Skin epidermis (tissue), 12 donors: ENCODE measurements around the gene RHOC.
"Not testable (repeated sequence)": the region's sequence is repeated elsewhere in the genome, so short reads cannot be mapped to it uniquely, and the experiment has no call there.

Experiments
- H3K27ac ChIP-seq, 21 experiments: fragments of 200-600 bp; sonication (generic) in 11 of 21; one replicate each; pipeline ENCODE4 v1.5.0; 2020; ENCODE audit warnings: mild to moderate bottlenecking in 3 of 21, inconsistent platforms in 2 of 21, moderate library complexity in 2 of 21
- H3K4me3 ChIP-seq, 7 experiments: fragments of 200-600 bp; sonication (generic) in 2 of 7; one replicate each; pipeline ENCODE4 v1.5.0; 2020; ENCODE audit warnings: inconsistent platforms in 2 of 7, mild to moderate bottlenecking in 2 of 7, moderate library complexity in 1 of 7

Gene RHOC

DNA sequence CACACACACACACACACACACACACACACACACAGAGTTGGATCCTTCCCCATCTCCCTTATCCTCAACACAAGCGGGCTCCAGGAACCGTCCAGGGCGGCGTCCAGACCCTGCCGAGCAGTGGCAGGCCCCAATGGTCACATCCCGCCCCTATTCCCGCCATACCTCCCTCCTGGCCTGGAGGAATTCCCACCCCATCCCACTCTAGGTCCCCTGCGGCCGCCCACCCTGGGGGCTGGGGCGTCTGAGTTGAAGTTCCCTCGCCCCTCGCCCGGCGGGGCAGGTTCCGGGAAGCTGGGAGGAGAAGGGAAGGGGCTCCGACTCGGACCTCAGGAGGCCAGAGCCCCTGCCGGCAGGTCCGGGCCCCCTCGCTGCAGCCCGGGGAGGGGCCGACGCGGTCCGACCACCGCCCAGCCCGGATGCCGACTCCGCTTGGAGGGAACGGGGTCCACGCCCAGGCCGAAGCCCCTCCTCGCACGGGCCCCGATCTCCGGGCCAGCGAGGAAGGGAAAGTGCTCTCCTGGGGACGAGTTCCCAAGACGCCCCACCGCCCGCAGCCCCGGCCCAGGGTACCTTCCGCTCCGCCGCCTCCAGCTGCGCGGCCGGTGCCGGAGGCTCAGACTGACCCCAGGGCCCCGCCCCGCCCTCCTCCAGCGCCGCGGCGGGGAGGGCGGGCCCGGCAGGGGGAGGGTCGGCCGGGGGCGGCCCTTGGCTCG, at the start of gene RHOC:
TSS of gene RHOC (minus strand) at position 623 of the 716 bp plus-strand sequence. CDS start 3,328 bp downstream, outside the sequence.
- H3K4me3 ChIP-seq: peak within 1 kb of the TSS; percentile 76 to 97 (median 90)
- peak within 1 kb of the TSS; percentile 27 to 97 (median 93) for H3K27ac ChIP-seq

DNA sequence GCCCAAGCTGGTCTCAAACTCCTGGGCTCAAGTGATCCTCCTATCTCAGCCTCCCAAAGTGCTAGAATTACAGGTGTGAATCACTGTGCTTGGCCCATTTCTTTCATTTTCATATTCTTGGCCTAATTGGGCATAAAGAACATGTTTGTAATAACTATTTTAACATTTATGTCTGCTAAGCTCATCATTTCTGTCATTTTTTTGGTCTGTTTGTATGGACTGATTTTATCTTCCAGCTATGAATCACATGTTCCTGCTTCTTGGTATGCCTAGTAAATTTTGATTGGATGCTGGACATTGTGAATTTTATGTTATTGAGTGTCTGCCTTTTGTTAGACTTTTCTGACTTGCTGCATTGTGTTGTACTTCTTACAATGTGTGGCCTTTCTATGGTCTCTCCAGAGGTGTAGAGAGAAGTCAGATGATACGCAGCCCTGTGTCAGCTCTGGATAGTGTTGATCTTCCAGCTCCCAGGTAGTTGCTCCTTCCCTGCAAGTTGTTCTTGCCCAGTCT, 47.2 kb upstream of the RHOC start:
- Histone ChIP-seq H3K27ac (no peak overlapping the region), H3K4me3 (no peak overlapping the region)

DNA sequence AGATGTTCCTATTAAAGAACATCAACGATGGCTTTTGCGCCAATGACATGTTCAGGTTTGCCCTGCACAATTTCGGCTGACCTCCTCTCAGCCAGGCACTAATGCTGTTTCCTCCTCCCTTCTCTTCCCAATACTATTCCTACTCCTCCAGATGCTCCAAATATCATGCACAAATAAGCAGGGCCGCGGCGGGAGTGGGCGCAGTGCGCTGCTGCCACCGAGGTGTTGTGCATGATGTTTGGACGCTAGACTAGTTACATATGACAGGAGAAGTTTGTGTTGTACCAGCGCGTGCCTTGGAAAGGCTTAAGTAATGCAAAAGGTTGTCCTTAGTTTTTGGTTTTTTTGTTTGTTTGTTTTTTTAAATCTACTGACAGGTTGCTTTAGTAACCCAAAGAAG, 41.5 kb upstream of the RHOC start:
- Histone ChIP-seq H3K27ac (no peak overlapping the region), H3K4me3 (no peak overlapping the region)

DNA sequence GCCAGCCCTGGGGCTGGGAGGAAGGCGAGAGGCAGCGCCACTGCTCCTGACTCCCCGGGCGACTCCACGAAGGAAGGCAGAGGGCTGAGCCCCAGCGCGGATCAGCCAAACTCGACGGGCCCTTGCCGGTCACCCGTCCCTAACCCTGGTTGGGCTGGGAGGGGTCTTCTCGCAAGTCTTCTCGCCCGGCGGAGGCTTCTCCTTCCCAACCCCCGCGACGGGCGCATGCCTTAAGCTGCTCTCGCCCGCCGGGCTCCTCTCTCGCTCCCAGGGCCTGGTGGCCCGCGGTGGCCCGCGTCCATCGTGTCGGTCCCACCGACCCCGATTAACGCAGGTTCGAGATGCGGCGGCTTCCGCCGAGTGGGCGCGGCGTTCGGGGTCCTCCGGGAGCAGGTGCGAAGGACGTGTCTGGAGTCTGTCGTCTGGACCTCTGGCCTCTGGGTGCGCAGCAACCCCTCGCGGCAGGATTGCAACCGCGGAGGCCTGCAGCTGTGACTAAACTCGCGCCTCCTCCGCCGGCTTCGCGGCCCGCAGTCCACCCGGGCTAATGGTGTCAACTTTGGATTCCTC, 37.2 kb upstream of the RHOC start:
- H3K27ac ChIP-seq: no peak overlapping the region
- H3K4me3 ChIP-seq: peak overlapping the region in 6 of 7 experiments; percentile 4 to 37 (median 19)

DNA sequence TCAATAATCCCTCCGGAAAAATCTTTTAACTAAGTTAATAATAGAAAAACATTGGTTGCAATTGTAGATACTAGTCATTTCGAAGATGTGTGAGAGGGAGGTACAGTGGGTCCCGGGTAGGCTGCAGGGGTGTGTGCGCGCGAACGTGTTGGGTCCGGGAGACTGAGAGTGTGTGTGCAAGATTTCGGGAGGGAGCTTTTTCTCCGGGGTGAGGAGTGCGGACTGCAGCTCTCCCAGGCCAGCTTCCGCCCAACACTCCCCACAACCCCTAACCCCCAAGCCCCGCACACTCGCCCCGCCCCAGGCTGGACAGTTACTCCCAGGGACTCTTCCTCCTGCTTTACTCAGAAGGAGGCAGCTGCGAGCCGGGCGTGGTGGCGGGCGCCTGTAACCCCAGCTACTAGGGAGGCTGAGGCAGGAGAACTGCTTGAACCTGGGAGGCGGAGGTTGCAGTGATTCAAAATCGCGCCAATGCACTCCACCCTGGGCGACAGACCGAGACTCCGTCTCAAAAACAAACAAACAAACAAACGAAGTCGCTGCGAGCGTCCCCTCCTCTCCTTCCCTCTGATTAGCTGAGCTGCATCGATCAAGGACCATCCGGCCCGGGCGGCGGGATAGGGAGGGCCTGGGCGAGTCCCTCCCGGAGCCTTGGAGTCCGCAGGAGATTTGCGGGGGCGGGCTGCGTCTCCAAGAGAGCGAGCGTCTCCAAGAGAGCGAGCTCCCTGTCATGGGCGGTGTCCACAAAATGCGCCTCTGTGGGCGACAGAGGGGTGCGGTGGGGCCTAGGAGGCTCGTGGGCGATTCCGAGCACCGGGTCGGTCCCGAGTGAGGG, 36.5 kb upstream of the RHOC start:
- H3K4me3 ChIP-seq: peak overlapping the region in 6 of 7 experiments; percentile 4 to 37 (median 19)
- H3K27ac ChIP-seq: no peak overlapping the region

DNA sequence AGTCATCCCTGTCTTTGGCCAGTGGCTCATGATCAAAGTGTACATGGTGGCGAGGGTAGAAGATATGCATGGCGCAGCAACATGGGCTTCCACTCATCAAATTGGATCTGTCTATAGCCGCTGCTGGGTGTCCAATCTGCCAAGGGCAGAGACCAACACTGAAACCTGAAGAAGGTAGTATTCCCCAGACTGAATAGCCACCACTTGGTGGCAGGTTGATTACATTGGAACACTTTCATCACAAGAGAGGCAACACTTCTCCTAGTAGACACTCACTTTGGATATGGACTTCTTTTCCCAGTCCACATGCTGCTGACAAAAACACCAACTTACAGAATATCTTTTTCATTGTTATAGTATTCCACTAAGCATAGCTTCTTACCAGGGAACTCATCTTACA, 30.6 kb upstream of the RHOC start:
- Histone ChIP-seq H3K4me3 (no peak overlapping the region), H3K27ac (no peak overlapping the region)

DNA sequence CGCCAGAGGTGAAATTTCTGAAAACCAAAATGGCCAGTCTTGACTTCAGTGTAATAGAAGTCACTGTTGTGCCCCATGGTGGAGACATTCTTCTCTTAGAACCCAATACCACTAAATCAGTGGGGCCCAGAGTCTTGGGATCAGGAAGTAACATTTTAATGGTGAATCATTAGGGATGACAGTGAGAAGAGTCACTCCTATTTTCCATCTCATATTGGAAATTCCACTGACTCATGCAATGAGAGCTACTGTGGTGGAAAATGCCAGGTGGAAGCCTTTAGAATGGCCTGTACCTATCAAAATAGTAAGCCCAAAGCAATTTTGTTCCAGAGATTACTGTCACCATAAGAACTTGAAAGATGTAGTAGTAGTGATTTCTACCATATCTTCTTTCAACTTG, 28.8 kb upstream of the RHOC start:
- H3K27ac ChIP-seq: no peak overlapping the region
- H3K4me3 ChIP-seq: no peak overlapping the region

DNA sequence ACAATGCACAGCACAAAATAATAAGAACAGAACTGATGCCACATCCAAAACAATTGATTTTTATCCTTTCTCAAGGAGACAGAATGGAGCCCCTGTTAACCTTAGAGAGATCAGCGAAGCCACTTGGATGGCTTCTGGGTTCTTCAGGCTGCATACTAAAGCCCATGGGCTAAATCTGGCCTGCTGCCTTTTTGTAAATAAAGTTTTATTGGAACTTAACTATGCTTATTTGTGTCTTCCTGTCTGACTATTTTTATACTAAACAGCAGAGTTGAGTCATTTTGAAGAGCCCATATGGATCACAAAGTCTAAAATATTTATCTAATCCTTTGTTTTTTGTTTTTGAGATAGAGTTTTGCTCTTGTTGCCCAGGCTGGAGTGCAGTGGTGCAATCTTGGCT, 24.5 kb upstream of the RHOC start:
- H3K4me3 ChIP-seq: no peak overlapping the region
- H3K27ac ChIP-seq: no peak overlapping the region

DNA sequence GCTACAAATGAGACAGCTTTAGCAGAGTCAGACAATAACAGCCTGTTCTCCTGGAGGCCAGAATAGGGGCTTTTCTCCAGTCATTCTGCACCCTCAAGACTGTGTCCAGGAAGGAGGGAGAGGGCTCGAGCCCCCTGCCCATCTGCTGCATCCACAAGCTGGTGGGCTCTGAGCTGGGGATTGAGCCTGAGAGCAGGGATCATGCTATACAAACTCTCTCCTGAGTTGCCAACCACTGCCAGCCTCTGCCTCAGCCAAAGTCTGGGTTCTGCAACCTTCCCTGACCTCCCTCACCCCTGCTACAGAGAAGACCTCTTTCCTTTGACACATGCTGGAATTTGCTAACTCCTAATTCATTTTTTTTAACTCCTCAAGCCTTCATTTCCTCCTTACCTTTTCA, 23.0 kb upstream of the RHOC start:
- Histone ChIP-seq H3K4me3 (no peak overlapping the region), H3K27ac (no peak overlapping the region)

DNA sequence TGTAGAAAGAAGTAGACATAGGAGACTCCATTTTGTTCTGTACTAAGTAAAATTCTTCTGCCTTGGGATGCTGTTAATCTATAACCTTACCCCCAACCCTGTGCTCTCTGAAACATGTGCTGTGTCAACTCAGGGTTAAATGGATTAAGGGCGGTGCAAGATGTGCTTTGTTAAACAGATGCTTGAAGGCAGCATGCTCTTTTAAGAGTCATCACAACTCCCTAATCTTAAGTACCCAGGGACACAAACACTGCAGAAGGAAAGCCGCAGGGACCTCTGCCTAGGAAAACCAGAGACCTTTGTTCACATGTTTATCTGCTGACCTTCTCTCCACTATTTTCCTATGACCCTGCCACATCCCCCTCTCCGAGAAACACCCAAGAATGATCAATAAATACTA, 22.1 kb upstream of the RHOC start:
- not testable (repeated sequence) for H3K27ac ChIP-seq, H3K4me3 ChIP-seq

DNA sequence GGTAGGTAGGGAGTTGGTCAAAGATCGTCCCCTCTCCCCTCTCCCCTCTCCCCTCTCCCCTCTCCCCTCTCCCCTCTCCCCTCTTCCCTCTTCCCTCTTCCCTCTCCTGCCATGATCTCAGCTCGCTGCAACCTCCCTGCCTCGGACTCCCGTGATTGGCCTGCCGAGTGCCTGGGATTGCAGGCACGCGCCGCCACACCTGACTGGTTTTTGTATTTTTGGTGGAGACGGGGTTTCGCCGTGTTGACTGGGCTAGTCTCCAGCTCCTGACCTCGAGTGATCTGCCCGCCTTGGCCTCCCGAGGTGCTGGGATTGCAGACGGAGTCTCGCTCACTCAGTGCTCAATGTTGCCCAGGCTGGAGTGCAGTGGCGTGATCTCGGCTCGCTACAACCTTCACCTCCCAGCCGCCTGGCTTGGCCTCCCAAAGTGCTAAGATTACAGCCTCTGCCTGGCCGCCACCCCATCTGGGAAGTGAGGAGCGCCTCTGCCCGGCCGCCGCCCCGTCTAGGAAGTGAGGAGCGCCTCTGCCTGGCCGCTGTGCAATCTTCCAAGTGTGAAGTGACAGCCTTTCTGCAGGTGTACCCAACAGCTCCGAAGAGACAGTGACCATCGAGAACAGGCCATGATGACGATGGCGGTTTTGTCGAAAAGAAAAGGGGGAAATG, 21.5 kb upstream of the RHOC start:
- not testable (repeated sequence) for H3K27ac ChIP-seq, H3K4me3 ChIP-seq

DNA sequence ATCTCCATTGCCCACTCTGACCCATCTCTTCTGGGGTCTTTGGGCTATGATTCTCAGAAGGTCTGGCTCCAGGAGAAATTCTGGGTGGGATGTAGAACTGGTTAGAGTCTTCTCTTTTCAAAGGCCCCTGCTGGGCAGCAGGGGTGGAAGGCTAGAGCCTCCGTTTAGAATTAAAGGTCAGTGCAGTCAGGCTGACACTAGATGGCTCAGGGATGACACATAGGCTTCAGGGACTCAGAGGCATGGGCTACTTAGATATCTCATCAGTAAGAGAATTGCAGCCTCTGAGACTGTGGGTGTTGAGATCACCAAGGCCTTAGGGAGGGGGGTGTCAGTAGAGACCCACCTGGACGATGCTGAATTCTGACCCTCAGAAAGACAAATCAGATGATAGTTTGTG, 20.8 kb upstream of the RHOC start:
- no peak overlapping the region for H3K27ac ChIP-seq
- H3K4me3 ChIP-seq: no peak overlapping the region

DNA sequence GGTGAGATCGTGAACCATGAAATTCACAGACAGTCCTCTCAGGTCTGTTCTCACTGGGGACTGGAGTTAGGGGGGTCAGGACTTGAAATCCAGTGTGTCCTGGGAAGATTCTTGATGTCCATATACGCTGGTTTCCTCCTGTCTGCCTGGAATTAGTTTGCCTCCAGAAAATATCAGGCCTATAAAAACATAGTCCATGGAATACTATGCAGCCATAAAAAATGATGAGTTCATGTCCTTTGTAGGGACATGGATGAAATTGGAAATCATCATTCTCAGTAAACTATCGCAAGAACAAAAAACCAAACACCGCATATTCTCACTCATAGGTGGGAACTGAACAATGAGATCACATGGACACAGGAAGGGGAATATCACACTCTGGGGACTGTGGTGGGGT, 17.3 kb upstream of the RHOC start:
- not testable (repeated sequence) for H3K4me3 ChIP-seq, H3K27ac ChIP-seq

DNA sequence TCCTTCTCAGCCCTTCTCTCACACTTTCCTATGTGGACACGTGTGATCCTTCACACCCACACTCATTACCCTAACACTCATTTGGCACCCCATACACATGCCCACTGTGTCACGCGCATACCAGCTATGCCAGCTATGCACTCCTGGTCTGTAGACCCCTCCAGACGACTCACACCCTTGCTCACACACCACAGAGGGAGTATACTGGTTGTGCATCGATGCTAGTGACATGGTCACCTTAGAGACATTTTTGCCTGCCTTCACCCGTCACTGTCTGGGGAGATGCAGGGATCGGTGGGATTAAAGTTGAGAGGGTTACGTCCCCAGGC, 16.5 kb upstream of the RHOC start:
- Histone ChIP-seq H3K4me3 (no peak overlapping the region), H3K27ac (peak overlapping the region in 1 of 21 experiments; percentile 22)

DNA sequence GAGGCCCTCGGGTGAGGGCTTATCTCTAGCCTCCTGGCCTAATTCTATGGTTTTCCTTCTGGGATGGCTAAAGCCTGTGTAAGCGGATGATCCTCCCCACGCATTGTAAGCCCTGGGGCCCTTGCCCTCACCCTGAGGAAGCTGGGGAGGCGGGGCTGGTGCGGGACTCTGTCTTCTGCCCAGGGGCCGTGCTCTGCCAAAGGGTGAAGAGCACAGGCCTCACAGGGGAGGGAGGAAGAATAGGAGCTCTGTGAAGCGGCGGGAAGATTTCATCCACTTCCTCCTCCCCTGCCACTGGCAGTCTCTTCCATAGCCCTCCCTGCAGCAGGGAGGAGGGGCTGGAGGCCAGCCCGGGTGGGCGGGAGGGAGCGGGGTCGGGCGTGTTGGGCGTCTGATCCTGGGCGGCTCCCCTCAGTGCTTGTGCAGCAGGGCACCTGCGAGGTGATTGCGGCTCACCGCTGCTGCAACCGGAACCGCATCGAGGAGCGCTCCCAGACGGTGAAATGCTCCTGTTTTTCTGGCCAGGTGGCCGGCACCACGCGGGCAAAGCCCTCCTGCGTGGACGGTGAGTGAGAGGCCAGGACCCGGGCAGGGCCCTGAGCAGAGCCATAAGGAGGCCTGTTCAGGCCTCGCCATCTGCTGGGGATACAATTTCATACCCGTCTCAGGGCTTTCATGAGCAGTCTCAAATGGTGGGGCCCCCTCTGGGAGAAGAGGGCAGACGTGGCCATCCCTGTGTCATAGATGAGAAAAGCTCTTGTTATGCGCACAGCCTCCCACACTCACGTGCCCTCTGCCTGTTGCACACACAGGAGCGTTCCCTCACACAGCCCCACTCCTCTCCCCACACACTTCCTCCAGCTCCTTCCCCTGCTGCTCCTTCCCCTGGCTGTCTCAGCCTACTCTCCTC, 15.9 kb upstream of the RHOC start:
- Histone ChIP-seq H3K27ac (peak overlapping the region in 3 of 21 experiments; percentile 17 to 47 (median 22)), H3K4me3 (peak overlapping the region in 2 of 7 experiments; percentile 11 to 13)

DNA sequence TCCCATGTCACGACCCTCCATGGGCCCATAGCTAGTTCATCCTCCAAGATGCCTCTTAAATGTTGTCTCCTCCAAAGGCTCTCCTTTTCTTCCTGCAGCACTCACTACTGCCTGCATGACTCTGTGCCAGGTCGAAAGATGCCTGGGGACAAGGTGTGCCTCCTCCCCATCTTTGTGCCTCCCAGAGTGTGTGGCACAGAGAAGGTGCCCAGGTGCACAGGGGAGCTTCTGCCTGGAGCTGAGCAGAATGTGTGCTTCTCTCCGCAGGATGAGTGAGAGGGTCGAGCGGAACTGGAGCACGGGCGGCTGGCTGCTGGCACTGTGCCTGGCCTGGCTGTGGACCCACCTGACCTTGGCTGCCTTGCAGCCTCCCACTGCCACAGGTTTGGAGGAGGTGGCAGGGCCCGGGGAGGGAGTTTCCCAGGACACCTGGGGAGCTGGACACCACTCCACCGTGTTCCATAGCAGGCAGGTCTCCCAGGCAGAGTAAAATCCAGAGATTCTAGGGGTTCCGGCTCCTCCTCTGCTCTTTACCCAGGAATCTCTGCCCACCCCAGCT, 15.1 kb upstream of the RHOC start:
- Histone ChIP-seq H3K27ac (peak overlapping the region in 1 of 21 experiments; percentile 47), H3K4me3 (no peak overlapping the region)

DNA sequence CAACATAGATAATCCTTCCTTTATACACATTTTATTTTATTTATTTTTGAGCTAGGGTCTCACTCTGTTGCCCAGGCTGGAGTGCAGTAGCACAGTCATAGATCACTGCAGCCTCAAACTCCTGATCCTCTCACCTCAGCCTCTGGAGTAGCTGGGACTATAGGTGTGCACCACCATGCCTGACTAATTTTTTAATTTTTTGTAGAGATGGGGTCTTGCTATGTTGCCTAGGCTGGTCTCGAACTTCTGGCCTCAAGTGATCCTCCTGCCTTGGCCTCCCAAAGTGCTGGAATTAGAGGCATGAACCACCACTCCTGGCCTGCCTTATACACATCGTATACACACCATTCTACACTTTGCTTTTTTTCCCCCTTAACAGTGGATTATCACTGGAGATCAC, 14.4 kb upstream of the RHOC start:
- H3K4me3 ChIP-seq, H3K27ac ChIP-seq: not testable (repeated sequence)

DNA sequence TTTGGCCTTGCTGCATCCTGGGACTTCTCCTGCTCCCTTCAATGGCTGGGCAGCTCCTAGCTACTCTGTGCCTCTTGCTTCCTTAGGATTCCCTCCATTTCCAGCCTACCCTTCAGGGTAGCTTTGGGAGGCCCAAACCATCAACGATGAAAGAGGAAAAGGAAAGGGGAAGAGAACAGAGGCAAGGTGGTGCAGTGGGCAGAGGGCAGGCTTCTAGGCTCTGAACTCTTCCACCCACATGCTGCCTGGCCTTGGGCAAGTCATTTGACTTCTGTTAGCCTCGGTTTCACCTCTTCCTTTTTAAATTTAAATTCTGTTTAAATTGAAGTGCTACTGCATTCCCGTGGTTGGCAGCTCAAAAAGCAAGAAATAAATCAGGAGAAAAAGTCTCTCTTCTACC, 13.9 kb upstream of the RHOC start:
- H3K27ac ChIP-seq: no peak overlapping the region
- H3K4me3 ChIP-seq: no peak overlapping the region

DNA sequence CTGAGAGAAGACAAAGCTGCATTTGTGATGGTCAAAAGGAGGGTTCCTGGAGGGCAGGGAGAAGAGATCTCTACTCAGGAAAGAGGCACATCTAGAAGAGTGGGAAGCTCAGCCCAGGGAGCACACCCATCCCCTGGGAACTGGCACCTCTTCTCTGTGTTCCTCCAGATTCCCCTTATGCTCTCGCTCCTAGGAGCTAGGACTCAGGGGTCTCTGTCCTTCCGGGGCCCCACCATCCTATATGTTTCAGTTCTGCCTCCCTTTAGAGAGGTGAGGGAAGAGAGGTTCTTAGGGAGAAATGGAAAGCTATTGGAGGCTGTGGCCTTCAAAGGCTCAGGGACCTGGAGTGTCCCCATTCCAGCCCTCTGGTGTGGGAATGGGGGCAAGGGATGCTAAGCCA, 12.8 kb upstream of the RHOC start:
- H3K4me3 ChIP-seq: no peak overlapping the region
- H3K27ac ChIP-seq: no peak overlapping the region
